Ishikawa (cell line): ENCODE measurements around the gene CERS3.

Experiments used
- CEBPB ChIP-seq: IDR thresholded peaks from 2 replicates; pipeline ENCODE4 v1.6.1; 2012
- EGR1 ChIP-seq: IDR thresholded peaks from 2 replicates; pipeline ENCODE4 v1.6.1; 2012
- EP300 ChIP-seq: IDR thresholded peaks from 2 replicates; pipeline ENCODE4 v1.6.1; 2012; ENCODE audit warnings: borderline replicate concordance
- RAD21 ChIP-seq: IDR thresholded peaks from 2 replicates; pipeline ENCODE4 v1.6.1; 2012; ENCODE audit warnings: low read depth
- TAF1 ChIP-seq: IDR thresholded peaks from 2 replicates; pipeline ENCODE4 v1.6.1; 2012; ENCODE audit warnings: low read depth, mild to moderate bottlenecking
- TCF12 ChIP-seq: IDR thresholded peaks from 2 replicates; pipeline ENCODE4 v1.6.1; 2012; ENCODE audit warnings: low read depth
- YY1 ChIP-seq: IDR thresholded peaks from 2 replicates; pipeline ENCODE4 v1.6.1; 2012; ENCODE audit warnings: low read depth
- TF ChIP-seq, protein P1 (sequence below): IDR thresholded peaks from 2 replicates; pipeline ENCODE4 v1.6.1; 2012; ENCODE audit warnings: low read depth, mild to moderate bottlenecking

DNA sequence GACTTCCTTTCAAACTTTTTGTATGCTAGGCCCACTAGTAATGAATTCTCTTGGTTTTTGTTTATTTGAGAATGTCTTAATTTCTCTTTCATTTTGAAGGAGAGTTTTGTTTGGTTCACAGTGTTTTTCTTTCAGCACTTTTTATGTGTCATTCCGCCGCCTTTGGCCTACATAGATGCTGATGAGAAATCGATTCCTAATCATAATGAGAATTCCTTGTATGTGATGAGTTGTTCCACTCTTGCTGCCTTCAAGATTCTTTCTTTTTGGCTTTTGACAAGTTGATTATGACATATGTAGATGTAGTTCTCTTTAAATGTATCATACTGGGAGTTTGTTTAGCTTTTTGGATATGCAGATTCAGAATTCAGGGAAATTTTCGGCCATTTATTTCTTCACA lies 35.5 kb downstream of the CERS3 start:
- TF ChIP-seq EP300, result no peak
- TF ChIP-seq TAF1, result no peak
- no peak for TF ChIP-seq CEBPB
- TF ChIP-seq YY1, result no peak
- TF ChIP-seq, protein P1, sequence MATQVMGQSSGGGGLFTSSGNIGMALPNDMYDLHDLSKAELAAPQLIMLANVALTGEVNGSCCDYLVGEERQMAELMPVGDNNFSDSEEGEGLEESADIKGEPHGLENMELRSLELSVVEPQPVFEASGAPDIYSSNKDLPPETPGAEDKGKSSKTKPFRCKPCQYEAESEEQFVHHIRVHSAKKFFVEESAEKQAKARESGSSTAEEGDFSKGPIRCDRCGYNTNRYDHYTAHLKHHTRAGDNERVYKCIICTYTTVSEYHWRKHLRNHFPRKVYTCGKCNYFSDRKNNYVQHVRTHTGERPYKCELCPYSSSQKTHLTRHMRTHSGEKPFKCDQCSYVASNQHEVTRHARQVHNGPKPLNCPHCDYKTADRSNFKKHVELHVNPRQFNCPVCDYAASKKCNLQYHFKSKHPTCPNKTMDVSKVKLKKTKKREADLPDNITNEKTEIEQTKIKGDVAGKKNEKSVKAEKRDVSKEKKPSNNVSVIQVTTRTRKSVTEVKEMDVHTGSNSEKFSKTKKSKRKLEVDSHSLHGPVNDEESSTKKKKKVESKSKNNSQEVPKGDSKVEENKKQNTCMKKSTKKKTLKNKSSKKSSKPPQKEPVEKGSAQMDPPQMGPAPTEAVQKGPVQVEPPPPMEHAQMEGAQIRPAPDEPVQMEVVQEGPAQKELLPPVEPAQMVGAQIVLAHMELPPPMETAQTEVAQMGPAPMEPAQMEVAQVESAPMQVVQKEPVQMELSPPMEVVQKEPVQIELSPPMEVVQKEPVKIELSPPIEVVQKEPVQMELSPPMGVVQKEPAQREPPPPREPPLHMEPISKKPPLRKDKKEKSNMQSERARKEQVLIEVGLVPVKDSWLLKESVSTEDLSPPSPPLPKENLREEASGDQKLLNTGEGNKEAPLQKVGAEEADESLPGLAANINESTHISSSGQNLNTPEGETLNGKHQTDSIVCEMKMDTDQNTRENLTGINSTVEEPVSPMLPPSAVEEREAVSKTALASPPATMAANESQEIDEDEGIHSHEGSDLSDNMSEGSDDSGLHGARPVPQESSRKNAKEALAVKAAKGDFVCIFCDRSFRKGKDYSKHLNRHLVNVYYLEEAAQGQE, result no peak
- no peak for TF ChIP-seq TCF12
- no peak for TF ChIP-seq RAD21
- TF ChIP-seq EGR1, result no peak
